Measurements from ENCODE around the gene CNIH2.

The CNIH2 gene

DNA sequence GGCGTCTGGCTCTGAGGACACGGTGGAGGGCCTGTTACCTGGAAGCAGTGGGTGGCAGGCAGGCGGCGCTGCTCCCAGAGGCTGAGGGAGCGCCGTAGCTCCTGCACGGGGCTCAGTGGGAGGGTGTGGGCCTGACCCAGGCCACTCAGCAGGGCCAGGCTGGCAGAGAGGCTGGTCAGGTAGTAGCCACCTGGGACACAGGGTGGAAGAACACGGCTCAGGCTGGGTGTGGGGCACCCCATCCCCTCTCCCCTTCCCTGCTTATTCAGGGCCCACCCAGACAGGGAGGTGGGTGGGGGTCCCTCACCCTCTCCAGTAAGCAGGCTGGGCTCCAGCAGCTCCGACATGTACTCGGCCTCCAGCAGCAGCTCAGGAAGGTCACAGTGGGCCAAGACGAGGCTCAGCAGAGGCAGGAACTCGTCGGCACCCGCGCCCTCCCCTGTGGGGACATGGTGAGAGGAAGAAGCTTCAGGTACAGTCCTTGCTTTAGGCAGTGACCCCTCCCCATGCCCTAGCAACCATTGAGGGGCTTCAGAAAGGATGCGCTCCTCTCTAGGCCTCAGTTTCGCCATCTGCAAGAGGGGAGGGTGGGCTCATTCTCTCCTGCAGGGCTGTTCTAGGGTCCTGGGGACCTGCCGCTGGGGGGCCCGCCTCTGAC lies 55.4 kb downstream of the CNIH2 start:
- no peak for DNase-seq
